Epidermal melanocyte (primary cell): Measurements from ENCODE around the gene FBXW8.

Experiments
- DNase-seq: peaks from one replicate; pipeline ENCODE4 v3.0.0; 2011; ENCODE audit warnings: low spot score; ENCODE audit not compliant: insufficient read length

FBXW8 gene

GRCh38 chr12:117037289-117038022 is 126.7 kb downstream of the FBXW8 start:
- DNase-seq: no peak

DNA sequence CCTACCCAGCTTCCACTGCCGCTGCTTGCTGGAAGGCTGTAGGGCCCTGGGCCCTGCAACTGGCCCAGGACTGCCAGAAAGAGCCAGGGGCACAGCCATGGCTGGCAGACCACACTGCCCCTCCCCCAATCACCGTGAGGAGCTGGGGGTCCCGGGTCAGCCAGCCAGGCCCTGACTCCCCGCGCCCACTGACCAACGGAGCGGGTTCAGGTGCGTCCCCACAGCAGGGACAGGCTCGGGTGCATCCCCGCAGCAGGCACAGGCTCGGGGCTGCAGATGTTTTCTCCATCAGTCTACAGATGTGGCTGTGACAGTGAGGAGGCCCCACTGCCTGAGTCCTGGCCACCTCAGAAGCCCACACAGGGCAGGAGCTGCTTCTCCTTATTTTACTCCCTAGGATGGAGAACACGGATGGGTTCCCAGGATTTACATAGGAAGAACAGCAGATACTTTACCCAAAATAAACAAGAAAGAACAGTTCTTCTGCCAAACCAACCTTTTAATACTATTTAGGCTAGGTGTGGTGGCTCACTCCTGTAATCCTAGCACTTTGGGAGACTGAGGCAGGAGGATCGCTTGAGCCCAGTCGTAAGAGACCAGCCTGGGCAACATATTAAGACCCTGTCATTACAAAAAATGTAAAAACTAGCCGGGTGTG is 127.4 kb downstream of the FBXW8 start:
- no peak for DNase-seq

DNA sequence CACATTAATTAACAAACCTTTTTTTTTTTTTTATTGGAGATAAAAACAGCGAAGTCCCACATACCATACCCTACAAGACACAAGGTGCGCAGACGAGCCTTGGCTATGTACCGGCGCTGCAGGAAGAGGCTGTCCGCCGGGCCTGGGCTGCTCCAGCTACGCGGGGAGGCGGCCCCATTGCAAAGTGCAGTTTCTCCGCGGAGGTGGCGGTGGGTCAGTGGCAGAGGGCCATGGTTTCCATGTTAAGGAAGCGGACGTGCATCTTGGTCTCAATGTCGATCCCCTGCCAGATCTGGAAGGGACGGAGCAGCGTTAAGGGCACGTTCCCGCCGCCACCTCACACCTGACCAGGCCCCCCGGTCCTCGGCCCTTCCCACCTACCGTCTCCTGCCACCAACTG is 128.2 kb downstream of the FBXW8 start:
- DNase-seq: no peak

DNA sequence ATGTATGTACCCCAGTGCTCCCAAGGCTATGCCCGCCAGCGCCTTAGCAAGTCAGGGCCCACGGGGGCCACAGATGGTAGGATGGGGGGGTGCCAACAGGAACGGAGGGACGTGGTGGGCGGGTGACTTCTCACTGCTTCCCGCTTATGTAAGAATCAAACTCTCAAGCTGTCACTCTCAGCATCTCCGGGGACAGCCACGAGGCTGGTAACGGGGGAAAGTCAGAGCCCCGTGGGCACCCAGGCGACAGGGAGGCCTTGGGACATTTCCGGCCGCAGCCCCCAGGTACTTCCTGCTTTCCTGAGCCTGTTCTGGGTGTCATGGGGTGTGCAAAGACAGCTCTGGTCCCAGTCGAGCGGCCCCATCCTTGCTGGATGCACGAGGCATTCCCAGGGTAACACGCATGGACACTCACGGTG is 129.2 kb downstream of the FBXW8 start:
- DNase-seq: no peak

- DNase-seq: no peak
Measured at GRCh38 chr12:117040496-117040895, 129.7 kb downstream of the FBXW8 start.

DNA sequence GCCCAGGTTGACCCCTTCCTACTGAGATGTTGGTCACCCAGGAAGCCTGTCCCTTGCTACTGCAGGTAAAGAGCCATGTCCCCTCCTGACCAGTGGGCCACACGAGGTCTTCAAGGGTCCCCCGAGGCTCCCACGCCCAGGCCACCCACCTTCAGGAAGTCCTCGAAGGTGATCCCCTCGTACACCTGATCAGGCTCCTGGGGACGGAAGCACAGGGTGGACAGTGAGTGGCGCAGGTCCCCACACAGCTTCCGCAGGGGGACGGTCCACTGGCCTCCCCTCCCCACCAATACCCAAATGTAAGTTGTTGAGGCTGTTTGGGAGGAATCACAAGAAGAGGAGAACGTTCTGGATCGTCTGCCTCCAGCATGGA is 131.0 kb downstream of the FBXW8 start:
- DNase-seq: no peak

GRCh38 chr12:117042171-117042842 is 131.6 kb downstream of the FBXW8 start:
- no peak for DNase-seq

DNA sequence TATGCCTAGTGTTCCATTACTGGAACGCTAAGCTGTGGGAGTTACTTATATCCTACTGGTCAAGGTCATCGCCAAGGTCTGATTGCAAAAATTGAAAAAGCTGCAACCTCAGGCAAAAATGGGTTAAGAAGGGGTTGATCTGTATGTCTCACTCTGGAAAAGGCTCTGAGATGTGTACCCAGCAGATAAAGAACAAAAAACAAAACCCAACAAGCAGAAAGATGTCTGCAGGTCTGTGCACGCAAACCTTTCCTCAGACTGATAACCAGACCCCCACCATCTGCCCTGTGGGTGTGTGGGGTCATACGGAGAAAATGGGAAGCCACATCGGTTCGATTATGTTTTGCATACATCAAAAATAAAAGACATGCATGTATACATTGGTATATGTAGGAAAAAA is 132.1 kb downstream of the FBXW8 start:
- DNase-seq: no peak

GRCh38 chr12:117044311-117044710 is 133.6 kb downstream of the FBXW8 start:
- DNase-seq: no peak

DNA sequence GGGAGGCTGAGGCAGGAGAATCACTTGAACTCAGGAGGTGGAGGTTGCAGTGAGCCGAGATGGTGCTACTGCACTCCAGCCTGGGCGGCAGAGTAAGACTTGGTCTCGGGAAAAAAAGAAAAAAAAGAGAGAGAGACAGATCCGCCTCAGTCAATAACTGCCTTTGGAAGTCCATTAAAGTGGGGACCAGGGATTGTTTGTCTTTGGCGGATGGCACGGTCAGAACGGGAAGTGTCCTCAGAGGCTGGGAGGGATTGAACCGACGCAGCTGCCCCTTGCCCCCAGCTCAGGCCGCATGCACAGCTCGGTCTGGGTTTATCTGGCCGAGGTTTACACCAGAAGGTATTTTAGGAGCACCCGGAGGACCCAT is 134.0 kb downstream of the FBXW8 start:
- DNase-seq: no peak

DNA sequence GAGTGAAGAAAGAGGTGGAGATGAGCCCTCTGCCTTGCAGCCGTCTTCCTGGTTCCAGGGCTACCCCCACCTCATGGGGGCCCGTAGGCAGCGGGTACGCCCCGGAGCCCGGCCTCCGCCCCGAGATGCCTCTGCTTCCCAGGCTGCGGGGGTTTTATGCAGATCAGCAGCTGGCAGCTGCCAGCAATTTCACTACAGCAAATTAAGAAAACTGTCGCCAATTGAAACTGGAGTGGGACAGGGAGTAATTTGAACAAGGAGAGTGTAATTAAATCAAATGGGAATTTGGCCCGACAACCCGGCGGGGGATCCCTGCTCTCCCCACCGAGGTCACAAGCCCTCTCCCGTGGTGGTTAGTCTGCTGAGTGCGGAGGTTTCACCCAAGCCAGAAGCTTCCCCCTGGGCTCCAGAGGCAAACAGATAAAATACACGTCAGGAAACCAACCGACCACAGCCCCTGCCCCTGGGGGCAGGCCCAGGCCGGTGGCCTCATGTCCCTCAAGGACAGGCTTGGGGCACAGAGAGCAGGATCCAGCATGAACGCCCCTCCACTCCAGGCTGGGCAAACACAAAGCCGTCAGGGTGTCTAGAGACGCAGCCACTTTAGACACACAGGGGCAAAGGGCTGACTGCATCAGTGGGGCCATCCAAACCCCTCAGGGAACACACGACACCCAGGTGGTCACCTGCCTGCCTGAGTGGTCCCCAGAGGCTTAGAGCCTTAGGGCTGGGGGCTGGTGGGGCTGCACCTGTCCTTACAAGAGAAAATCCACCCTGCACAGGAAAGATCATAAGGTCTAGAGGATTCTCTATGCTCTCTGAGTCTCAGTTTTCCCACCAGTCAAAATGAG is 134.6 kb downstream of the FBXW8 start:
- DNase-seq: no peak

GRCh38 chr12:117046011-117046369 is 135.2 kb downstream of the FBXW8 start:
- no peak for DNase-seq

DNA sequence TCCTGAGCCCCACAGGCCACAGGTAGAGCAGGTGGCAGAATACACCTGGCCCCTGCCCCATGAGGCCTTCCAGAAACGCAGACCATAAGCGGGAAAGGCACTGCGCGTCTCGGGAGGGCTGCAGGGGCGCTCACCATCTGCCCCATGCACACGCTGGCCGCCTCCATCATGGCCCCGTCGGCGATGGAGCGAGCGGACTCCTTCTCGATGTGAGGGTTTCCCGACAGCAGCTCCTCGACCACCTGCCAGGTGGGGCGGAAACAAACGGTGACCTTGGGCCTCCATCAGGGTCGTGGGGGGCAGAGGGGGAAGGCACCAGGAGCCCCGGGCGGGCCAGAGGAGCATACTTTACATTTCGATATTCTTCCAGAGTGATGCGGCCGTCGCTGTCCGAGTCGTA is 135.7 kb downstream of the FBXW8 start:
- DNase-seq: no peak

DNA sequence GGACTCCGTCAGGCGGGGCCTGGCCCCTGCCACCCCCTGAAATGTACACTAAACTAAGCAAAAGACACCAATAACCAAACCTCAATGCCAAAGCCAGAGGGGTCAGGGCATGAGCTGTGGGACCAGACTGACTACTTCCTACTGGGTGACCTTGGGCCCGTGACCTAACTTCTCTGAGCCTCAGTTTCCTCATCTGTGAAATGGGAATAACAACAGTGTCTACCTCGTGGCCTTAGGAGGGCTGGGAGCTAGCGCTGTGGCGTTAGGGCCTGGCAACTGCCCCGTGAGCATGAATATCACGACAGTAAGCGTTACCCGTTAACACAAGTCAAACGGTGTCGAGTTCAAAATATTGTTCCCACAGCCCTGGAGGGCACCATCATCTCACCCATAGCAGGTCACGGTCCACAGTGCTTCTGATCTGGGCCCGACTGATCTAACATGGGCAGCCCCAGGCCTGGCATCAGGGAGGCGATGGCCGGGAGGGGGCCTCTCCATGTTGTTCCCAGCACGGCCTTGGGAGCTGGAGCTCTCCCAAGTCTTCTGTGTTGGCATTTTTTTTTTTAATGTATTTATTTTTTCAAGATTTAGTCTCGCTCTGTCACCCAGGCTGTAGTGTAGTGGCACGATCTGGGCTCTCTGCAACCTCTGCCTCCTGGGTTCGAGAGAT is 136.2 kb downstream of the FBXW8 start:
- no peak for DNase-seq

GRCh38 chr12:117047810-117048584 is 137.2 kb downstream of the FBXW8 start:
- no peak for DNase-seq

GRCh38 chr12:117048585-117048904 is 137.8 kb downstream of the FBXW8 start:
- DNase-seq: no peak

- DNase-seq: no peak
Measured at GRCh38 chr12:117049295-117049694, 138.5 kb downstream of the FBXW8 start.

DNA sequence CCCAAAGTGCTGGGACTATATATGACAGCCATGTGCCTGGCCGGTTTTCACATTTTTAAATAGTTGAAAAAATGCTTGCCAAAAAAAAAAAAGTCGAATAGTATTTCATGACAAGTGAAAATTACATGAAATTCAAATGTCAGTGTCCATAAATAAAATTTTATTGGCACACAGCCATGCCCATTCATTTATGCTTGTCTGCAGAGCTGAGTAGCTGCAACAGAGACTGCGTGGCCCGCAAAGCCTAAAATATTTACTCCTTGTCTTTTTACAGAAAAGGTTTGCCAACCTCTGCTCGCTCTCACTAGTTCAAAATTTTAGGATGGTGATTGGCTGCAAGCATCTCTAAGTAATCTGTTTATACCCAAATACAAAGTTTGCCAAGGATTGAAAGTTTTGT is 139.3 kb downstream of the FBXW8 start:
- DNase-seq: no peak

DNA sequence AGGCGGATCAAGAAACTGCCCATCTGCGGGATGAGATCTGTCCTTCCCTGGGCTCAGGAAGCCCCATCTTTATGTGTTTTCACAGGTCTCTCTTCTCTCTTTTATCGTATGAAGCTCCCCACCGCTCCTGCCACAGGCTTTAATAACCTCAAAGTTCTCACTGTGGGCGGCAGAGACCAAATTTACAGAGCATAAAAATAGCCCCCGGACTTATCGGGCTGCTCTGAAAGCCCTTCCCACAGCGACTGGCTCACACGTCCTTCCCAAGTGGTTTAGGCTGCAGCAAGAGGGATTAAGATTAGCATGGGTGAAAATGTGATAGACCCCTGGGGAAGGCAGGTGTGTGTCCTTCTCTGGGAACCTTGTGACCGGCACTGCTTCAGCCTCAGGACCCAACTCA is 140.6 kb downstream of the FBXW8 start:
- DNase-seq: no peak

DNA sequence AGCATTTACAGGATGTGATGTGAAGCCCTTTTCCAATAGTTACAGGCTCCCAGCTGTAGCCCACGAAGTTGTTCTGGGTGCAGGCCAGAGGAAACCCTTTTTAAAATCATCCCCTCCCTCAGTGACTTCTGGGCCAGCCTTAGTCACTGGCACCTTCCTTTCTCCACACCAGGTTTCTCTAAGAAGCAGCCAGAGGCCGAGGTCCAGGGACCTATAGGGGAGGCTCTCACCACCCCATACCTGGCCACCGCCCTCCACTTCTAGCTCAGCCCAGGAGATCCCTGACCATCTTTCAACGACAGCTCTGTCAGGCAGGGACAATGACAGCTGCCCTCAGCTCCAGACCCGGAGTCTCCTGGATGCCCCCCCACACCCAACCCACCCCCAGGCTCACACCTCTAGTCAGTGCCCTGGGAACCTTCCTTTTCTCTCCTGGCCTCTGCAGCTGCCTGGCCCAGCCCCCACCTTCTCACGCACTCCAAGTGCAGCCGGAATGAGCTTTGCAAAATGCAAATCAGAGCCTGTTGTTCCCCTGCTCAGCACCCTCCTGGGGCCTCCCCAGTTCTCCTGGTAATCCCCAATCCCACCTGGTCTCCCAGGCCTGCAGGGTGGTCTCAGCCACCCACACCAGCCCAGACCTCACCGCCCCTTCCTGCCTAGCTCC is 141.8 kb downstream of the FBXW8 start:
- DNase-seq: no peak
